ENCODE measurements around the gene ZMAT2.
A peak's percentile ranks its signal among the peaks of the same experiment; 100 is the strongest.
"Not testable (repeated sequence)": the region's sequence is repeated elsewhere in the genome, so short reads cannot be mapped to it uniquely, and the experiment has no call there.

The ZMAT2 gene

GRCh38 chr5:140708787-140709186 lies 8.5 kb downstream of the ZMAT2 start:
- DNase-seq (ENCODE audit: low read depth, low spot score): not testable (repeated sequence)

- peak; percentile 97 for DNase-seq (ENCODE audit: low read depth, low spot score)
Measured at GRCh38 chr5:140710899-140711552, 10.8 kb downstream of the ZMAT2 start.

GRCh38 chr5:140711794-140712193 lies 11.5 kb downstream of the ZMAT2 start:
- no peak for DNase-seq (ENCODE audit: low read depth, low spot score)

GRCh38 chr5:140713562-140714094 lies 13.4 kb downstream of the ZMAT2 start:
- no peak for DNase-seq (ENCODE audit: low read depth, low spot score)

- DNase-seq (ENCODE audit: low read depth, low spot score): not testable (repeated sequence)
Measured at GRCh38 chr5:140716238-140716637, 16.0 kb downstream of the ZMAT2 start.

GRCh38 chr5:140718266-140718592 lies 18.0 kb downstream of the ZMAT2 start:
- no peak for DNase-seq (ENCODE audit: low read depth, low spot score)

- not testable (repeated sequence) for DNase-seq (ENCODE audit: low read depth, low spot score)
Measured at GRCh38 chr5:140720738-140721137, 20.5 kb downstream of the ZMAT2 start.

GRCh38 chr5:140721395-140721794 lies 21.1 kb downstream of the ZMAT2 start:
- not testable (repeated sequence) for DNase-seq (ENCODE audit: low read depth, low spot score)

- DNase-seq (ENCODE audit: low read depth, low spot score): peak; percentile 94
Measured at GRCh38 chr5:140725799-140726471, 25.7 kb downstream of the ZMAT2 start.

GRCh38 chr5:140733098-140733497 lies 32.9 kb downstream of the ZMAT2 start:
- no peak for DNase-seq (ENCODE audit: low read depth, low spot score)

GRCh38 chr5:140734354-140734753 lies 34.1 kb downstream of the ZMAT2 start:
- DNase-seq (ENCODE audit: low read depth, low spot score): no peak

GRCh38 chr5:140737486-140737885 lies 37.2 kb downstream of the ZMAT2 start:
- DNase-seq (ENCODE audit: low read depth, low spot score): no peak

- no peak for DNase-seq (ENCODE audit: low read depth, low spot score)
Measured at GRCh38 chr5:140741967-140742366, 41.7 kb downstream of the ZMAT2 start.

GRCh38 chr5:140753561-140753960 lies 53.3 kb downstream of the ZMAT2 start:
- DNase-seq (ENCODE audit: low read depth, low spot score): no peak

All from astrocyte of the hippocampus (primary cell).